NCI-H82 treated with DMSO at 0.1 percent for 48 hours (cell line): ENCODE measurements around the gene EGR1.

Experiments used
- DNase-seq: peaks from one replicate; lab custom pipeline; 2025; ENCODE audit not compliant: unreplicated experiment; lab: John Stamatoyannopoulos, UW

EGR1 gene

DNA sequence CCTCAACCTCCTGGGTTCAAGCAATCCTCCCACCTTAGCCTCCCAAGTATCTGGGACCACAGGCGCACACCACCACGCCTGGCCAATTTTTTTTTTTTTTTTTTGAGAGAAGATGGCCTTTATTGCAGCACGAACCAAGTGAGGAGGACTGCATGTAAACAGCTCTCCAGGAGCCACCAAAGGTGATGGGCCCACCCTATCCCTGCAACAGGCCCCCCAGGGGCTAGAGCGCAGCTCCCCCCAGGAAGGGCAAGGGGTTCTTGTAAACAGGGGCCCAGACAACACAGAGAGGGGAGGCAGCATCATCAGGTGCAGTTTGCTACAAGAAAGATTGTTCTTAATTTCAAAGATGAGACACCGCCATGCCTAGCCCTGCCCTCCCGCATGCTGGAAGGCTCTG is 12.6 kb upstream of the EGR1 start:
- DNase-seq, result no peak

GRCh38 chr5:138453590-138453989 is 11.7 kb upstream of the EGR1 start:
- DNase-seq, result no peak

DNA sequence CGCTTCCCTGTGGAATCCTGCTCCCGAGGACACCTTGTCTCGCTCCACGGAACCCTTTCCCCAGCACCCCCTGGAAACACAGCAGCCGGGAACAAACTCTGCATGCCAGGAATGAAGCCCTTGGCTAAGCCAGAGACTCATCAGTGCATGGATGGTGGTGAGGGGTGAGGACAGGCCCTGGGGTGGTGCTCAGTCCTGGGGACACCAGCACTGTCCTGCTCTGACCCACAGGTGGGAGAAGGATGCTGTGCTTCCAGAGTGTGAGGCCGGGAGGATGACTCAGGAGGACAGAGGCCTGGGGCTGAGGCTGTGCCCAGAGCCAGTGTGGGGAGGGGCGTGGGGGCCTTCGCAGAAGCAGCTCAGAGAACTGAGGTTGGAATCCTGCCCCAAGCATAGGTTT is 11.2 kb upstream of the EGR1 start:
- DNase-seq, result no peak

DNA sequence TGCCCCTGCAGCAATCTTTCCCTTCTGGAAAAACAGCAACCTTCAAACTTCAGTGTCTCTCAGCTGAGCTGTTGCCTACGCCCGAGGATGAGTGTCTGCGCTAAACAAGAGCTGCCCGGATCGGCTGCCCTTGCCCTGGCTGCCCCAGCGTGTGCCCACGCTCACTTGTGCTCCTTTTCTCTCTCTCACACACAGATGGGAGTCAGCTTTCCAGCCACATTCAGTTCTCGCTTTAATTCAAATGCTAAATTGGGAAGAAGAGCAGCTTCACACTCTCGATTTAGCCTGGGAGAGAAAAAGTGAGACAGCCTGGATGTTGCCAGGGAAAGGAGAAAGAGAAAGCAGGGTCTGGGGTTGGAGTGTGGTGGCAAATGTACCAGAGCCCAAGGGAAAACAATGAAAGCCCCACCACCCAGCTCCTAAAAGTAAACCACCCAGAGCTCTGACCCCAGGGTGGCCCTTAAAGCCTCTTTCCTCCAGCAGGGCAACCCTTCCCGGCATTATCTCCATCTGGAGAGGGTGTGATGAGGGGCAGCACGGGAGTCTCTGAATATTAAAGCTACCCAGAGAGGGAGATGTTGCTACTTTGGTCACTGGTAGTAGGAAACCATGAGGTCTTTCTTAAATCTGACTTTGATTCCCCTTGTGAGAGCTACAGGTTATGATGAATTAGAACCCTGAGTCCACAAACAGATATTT is 9.9 kb upstream of the EGR1 start:
- peak; percentile 47 for DNase-seq

DNA sequence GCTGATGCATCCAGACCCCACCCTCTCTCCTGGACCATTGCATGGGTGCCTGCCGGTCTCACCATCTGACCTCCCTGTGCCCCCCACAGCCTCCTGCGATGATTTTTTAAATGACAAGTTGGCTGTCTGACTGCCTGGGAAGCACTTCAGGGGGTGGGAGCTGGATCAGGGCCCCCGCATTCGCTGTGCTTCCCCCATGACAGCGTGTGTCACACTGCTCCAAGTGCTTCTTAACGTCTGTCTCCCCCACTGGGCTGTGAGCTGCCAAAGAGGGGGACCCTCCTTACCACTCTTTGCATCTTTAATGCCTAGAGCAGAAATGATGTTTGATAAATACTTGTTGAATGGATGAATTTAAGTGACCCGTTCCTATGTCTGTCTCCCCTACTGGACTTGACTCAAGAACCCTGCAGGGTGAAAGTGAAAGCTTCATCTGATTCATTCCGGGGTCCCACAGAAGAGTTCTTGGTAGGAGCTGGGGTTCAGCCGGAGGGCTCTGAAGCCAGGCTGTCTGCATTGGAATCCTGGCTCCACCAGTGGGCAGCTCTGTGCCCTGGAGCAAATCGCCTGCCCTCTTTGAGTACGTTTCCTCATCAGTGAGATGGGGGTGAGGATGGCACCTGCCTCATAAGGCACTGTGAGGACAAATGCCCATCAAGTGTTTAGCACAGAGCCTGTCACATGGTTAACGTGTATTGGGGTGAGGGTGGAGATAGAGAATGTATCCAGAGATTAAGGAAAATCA is 7.6 kb upstream of the EGR1 start:
- DNase-seq, result no peak

DNA sequence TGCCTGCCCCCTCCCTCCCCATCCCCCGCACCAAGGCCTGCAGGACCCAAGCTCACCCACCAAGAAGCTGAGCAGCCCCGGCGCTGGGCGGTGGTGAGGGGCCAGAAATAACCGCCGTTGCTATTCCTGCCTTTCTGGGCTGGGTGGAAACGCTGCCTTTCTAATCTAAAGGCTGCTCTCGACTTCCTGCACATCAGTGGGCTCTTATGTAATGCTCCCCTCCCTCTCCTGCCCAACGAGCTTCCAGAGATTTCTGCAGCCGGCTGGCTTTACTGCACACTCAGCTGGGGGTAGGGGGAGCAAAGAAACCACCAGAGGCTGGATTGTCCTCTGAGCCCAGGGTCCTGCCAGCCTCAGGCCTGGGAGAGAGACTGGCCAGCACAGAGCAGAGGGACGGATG is 6.9 kb upstream of the EGR1 start:
- DNase-seq, result no peak

DNA sequence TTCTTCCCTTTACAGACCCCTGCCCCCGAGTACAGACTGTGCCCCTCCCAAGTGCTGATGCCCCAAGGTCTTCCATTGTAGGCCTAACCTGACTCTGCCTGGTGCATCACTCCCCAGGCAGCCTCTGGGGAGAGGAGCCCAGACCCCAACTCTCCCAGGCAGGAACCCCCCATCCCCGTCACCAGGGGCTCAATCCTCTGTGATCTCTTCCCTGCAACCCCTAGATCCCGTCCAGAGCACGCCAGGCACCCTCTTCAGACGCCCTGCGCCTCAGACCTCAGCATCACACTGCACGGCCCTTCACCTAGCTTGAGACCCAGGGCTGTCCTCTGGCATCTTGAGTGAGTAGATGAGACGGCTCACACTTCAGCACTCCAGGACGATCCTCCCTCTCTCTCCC is 6.4 kb upstream of the EGR1 start:
- no peak for DNase-seq

DNA sequence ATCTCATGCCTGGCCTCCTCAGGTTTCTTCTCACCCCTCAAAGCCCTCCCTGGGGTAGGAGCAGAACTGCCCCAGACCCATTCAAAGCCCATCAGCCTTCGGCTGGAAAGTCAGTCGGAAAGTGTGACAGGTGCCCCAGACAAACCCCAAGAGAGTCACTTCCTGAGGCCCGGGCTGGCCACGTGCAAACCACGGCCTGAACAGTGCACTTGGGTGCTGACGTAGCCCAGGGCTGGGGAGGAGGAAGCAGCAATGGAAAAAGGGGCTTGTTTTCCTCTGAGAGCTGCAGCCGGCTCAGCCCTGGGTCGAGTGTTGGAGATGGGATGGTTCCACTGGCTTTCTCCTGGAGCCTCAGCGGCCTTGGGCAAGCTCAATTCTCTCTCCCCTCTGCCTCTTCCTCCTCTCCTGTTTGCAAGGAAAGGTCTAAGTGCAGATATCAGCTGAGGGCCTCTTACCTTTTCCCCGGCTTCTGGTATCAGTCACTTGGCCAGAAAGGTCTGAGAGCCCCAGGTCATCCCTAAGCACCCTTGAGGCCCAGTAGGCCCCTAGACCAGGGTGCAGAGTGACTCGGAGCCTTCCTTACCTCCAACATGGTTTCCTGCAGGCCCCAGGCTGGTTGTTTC is 5.9 kb upstream of the EGR1 start:
- no peak for DNase-seq

DNA sequence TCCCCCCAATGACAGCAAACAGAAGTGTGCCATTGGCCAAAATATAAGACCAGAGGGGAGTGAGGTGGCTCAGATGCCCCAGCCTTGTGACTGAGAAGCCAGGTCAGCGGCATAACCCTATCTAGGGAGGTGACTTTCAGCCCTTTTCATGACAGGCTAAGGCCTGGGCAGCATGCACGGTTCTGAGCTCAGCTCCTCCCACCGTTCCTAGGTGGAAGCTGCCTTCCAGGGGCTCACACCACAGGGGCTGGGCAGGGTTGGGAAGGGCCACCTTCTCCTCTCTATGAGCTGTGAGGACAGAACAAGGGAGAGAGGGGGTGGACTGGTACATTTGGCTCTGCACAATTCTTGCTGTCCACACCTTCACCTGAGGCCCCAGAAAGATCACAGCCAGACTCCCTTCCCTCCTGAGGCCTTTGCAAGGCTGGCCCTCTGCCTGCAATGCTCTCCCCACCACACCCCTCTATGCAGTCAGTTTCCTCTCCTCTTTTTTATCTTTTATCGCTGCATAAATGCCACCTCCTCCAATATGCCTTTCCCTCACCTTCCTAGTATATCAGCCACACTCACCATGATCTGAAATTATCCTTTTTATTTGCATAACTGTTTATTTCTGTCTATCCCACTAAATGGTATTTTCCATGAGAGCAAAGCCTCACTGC is 5.1 kb upstream of the EGR1 start:
- DNase-seq, result no peak

DNA sequence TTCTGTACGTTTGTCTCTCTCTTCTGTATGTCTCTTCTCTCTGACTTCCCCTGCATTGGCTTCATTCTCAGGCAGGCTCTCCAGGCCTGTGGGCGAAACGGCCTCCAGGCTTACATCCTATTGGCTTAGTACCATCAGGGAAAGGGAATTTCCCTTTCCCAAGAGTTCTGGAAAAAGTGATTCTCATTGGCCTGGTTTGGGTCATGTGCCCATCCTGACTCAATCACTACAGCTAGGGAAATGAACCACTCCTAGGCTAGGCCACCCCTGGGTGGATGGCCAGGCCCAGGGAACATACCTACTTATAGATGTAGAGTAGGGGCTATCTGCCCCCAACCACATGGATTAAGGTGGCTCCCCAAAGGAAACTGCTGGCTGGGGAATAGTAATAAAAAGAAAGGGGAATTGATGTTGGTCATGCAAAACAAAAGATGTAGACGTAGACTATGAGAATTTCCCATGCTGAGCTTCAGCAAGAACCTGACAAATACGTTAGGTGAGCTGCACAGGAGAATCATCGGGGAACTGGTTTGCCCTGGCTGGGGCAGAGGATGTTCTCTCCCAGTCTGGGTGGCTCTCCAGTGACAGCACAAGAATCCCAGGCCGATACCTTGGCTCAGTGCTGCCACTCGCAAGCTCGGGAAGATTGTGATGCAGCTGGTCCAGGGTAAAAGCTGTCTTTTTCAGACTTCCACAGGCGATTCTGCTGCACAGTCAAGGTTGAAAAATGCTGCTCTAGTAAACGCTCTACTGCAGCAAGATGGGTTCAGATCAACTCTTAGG is 3.7 kb upstream of the EGR1 start:
- no peak for DNase-seq

DNA sequence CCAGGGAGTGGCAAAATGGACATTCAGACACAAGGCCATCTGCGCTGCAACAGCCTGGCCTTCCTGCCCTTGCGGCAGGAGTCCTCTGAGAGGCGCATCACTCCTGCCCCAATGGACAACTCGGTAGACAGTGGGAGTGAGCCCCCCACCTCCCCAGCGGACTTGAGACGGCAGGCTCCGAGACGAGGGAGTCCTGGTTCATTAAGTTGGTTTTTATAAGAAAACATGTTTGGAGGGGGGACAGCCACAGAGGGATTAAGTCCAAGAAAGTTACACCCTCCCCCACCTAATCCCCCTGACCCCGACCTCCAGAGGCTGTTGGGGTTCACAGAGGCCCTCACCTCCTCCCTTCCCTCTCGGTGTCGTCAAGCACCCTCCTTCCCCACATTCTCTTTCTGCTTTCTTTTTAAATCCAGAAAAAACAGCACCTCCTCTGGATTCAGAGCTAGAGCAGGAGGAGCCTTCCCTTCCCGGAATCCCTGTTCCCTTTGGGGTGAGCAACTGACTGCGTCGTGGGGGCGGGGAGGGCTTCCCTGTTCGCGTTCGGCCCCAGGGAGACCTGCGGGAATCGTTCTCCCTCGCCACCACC is 1.8 kb upstream of the EGR1 start:
- no peak for DNase-seq

DNA sequence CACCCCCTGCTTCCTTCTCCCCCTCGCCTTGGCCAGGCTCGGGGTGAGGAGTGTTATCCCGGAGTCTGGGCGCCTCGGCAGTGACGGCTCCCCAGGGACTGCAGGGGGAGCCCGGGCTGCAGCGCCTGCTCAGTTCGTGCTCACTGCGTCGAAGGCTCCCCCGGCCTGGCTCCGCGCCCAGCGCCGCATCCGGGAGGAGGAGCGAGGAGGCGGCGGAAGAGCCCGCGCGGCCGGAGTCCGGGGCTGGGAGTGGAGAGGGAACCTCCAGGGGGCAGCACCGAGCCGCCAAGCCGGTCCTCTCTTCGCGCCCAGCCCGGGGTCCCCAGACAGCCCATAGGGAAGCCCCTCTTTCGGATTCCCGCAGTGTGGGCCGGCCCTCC is 1.3 kb upstream of the EGR1 start:
- DNase-seq, result peak; percentile 61

DNA sequence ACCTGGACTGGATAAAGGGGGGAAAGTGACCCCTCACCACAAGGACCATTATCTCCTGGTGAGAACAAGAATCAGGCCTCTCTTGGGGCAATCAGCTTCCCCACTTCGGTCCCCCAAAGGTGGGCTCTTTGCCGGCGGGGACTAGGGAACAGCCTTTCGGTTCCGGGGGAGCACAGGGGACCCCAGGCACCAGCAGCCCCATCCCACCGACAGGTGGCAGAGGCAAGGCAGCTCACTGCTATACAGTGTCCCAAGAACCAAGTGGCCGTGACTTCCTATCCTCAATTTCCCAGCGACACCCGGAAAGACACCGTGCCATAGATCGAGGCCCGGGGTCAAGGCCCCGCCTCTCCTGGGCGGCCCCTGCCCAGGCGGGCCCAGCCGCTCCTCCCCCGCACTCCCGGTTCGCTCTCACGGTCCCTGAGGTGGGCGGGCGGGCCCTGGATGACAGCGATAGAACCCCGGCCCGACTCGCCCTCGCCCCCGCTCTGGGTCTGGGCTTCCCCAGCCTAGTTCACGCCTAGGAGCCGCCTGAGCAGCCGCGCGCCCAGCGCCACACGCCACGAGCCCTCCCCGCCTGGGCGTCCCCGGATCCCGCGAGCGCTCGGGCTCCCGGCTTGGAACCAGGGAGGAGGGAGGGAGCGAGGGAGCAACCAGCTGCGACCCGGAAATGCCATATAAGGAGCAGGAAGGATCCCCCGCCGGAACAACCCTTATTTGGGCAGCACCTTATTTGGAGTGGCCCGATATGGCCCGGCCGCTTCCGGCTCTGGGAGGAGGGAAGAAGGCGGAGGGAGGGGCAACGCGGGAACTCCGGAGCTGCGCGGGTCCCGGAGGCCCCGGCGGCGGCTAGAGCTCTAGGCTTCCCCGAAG is 655 bp upstream of the EGR1 start:
- DNase-seq, result peak; percentile 86

DNA sequence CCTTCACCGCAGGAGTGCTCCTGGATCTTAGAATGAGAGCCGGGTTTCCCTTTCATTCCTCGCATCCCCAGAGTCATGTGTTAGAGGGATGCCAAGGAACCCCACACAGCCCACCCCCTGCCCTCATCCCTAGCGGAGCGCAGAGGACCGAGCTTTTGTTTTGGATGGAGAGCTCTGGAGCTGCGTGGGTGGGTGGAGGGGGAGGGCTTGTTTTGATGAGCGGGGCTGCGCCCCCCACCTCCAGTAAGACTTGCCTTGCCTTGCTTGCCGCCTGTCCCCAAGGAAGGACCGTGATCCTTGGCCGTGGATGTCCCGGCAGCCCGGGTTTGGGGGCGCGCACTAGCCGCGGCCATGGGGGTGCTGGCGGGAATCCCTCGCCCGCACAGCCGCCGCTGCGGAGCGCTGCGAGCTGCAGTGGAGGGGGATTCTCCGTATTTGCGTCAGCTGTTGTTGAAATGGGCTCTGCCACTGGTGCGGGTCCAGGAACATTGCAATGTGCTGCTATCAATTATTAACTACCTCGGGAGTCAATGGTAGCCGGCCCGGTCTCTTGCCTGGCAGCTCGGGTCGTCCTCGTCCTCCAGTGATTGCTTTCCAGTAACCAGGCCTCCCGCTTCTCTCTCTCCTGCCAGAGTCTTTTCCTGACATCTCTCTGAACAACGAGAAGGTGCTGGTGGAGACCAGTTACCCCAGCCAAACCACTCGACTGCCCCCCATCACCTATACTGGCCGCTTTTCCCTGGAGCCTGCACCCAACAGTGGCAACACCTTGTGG is 1.0 kb downstream of the EGR1 start:
- DNase-seq, result no peak

DNA sequence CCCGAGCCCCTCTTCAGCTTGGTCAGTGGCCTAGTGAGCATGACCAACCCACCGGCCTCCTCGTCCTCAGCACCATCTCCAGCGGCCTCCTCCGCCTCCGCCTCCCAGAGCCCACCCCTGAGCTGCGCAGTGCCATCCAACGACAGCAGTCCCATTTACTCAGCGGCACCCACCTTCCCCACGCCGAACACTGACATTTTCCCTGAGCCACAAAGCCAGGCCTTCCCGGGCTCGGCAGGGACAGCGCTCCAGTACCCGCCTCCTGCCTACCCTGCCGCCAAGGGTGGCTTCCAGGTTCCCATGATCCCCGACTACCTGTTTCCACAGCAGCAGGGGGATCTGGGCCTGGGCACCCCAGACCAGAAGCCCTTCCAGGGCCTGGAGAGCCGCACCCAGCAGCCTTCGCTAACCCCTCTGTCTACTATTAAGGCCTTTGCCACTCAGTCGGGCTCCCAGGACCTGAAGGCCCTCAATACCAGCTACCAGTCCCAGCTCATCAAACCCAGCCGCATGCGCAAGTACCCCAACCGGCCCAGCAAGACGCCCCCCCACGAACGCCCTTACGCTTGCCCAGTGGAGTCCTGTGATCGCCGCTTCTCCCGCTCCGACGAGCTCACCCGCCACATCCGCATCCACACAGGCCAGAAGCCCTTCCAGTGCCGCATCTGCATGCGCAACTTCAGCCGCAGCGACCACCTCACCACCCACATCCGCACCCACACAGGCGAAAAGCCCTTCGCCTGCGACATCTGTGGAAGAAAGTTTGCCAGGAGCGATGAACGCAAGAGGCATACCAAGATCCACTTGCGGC is 1.8 kb downstream of the EGR1 start:
- no peak for DNase-seq

GRCh38 chr5:138467711-138468132 is 2.4 kb downstream of the EGR1 start:
- DNase-seq, result no peak

DNA sequence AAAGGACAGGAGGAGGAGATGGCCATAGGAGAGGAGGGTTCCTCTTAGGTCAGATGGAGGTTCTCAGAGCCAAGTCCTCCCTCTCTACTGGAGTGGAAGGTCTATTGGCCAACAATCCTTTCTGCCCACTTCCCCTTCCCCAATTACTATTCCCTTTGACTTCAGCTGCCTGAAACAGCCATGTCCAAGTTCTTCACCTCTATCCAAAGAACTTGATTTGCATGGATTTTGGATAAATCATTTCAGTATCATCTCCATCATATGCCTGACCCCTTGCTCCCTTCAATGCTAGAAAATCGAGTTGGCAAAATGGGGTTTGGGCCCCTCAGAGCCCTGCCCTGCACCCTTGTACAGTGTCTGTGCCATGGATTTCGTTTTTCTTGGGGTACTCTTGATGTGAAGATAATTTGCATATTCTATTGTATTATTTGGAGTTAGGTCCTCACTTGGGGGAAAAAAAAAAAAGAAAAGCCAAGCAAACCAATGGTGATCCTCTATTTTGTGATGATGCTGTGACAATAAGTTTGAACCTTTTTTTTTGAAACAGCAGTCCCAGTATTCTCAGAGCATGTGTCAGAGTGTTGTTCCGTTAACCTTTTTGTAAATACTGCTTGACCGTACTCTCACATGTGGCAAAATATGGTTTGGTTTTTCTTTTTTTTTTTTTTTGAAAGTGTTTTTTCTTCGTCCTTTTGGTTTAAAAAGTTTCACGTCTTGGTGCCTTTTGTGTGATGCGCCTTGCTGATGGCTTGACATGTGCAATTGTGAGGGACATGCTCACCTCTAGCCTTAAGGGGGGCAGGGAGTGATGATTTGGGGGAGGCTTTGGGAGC is 3.1 kb downstream of the EGR1 start:
- no peak for DNase-seq
